Measurements from ENCODE around the gene PLEKHM2.
"Not testable (repeated sequence)": the region's sequence is repeated elsewhere in the genome, so short reads cannot be mapped to it uniquely, and the experiment has no call there.

Gene PLEKHM2

DNA sequence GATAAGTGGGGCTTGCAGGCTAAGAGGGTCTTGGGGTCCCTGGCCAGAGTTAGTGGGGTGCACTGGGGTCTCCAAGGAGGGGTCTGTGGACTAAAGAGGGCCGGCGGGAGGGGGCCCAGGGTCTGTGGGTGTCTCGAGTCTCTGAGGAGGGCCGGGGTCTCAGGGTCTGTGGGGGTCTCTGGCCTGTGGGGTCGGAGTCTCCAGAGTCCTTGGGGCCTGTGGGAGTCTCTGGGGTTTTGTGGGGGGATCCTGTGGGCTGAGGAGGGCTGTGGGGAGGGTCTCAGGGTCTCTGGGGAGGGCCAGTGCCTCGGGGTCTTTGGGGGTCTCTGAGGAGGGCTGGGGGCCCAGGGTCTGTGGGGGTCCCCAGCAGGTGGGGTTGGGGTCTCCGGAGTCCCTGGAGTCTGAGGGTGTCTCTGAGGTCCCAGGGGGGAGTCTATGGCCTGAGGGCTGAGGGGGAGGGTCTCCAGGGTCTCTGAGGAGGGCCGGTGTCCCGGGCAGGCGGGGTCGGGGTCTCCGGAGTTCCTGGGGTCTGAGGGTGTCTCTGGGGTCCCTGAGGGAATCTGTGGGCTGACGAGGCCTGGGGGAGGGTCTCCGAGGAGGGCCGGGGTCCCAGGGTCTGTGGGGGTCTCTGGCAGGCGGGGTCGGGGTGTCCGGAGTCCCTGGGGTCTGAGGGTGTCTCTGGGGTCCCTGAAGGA lies 628 bp upstream of the PLEKHM2 start:
- TF ChIP-seq POLR2A (IDR thresholded peaks at IDR 0.05; ENCODE audit: low read depth, low read length), result no peak
- DNase-seq (ENCODE audit: insufficient read length, low spot score) (no peak), FAIRE-seq (no peak)

DNA sequence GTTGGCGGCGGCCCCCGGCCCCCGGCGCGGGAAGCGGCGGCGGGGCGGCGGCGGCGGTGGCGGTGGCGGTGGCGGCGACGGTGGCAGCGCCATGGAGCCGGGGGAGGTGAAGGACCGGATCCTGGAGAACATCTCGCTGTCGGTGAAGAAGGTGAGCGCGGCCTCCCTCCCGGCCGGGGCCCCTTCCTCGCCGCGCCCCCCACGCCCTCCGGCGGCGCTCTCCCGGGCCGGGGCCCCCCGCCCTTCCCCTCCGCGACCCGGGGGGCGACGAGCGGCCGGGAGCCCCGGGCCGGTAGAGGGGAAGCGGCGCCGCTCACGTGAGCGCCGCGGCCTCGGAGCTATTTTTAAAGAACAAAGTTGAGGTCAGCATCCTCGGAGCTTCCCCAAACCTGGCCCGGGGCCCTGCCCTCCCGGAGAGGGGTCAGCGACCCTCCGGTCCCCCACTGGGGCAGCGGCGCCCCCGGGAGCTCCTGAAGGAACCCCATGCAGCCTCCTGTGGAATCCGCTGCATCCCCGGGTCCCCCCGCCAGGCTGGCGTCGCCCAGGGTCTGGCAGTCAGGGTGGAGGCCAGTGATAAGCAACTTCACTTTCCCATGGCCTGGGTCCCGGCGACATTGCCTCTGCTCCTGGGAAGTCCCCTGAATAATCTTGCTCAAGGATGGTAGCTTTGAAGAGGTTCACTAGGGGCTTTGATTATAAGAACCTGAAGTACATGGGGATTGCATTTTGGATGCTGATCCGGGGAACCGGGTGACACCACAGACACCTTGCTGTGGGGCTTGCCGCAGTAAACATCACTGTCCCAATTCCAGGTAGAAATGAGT lies 560 bp downstream of the PLEKHM2 start:
- peak; percentile 52 for DNase-seq (ENCODE audit: insufficient read length, low spot score)
- no peak for TF ChIP-seq POLR2A (IDR thresholded peaks at IDR 0.05; ENCODE audit: low read depth, low read length)
- no peak for FAIRE-seq

DNA sequence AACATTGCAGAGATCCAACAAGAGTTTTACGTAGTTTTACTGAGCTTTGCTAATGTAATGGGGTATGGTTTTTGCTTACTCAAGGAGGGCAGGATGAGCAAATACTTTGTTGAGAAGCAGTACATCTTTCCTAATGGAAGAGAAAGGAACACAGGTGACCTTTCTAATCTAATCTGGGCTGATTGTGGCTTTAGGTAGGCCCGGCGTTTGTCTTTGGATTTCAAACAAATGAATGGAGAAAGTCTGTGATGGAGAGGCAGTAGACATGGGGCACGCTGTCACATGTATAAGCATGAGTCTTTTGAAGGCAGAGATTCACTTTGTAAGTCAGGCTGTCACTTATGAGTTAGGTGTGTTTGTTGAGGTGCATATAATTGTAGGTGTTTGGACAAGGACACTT lies 1.7 kb downstream of the PLEKHM2 start:
- TF ChIP-seq POLR2A (IDR thresholded peaks at IDR 0.05; ENCODE audit: low read depth, low read length), result no peak
- DNase-seq (ENCODE audit: insufficient read length, low spot score) (no peak), FAIRE-seq (no peak)

DNA sequence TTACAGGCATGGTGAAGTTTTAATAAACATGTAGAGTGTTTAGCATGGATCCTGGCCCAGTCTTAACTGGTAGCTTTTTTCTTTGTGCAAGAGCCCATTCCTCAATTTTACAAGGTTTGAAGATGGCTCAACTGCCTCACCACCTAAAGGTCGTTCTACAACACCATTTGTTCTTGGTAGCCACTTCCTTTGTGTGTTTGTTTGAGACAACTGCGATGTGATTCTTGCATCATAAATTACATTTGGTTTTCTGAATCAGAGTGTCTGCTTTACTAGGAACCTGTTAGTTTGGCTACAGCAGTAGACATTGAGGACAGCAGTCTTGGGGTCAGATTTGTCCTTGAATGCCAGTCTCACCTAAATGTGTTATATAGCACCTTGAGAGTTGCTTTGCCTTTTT lies 3.3 kb downstream of the PLEKHM2 start:
- no peak for DNase-seq (ENCODE audit: insufficient read length, low spot score)
- TF ChIP-seq POLR2A (IDR thresholded peaks at IDR 0.05; ENCODE audit: low read depth, low read length), result no peak
- no peak for FAIRE-seq

DNA sequence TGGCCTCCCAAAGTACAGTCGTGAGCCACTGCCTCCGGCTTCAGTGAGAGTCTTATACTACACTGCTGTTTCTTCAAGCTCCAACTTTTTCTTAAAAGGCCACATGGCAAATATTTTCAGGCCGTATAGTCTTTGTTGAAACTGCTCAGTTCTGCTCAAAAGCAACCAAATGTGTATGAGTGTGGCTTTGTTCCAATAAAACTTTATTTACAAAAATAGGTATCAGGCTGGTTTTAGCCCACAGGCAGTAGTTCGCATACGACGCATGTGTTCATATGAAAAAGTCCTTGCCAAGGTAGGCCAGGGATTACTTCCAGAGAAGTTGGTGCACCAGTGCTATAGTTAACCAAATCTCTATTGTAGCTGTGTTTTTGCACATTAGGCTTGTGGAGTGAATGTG lies 6.2 kb downstream of the PLEKHM2 start:
- no peak for DNase-seq (ENCODE audit: insufficient read length, low spot score)
- TF ChIP-seq POLR2A (IDR thresholded peaks at IDR 0.05; ENCODE audit: low read depth, low read length), result no peak
- no peak for FAIRE-seq

DNA sequence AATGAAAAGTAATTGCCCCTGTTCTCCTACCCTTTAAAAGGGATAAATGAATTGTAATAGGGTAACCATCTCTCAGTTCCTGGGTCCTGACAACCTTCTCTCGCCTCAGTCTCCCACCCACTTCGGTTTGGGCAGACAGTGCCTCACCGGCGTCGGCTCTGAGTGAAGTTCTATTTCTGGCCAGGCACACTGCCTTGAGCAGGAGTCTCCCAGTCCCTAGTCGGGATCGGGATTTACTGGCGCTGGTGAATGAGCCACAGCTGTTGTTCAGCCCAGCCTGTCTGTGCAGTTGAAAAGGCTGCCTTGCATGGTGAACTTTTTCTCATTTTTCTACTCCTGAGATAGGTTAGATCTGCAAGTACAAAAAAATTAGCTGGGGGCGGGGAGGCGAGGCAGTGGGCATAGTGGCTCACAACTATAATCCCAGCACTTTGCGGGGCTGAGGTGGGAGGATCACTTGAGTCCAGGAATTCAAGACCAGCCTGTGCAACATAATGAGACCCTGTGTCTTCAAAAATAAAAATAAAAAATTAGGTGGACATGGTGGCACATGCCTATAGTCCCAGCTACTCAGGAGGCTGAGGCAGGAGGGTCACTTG lies 7.4 kb downstream of the PLEKHM2 start:
- no peak for FAIRE-seq
- no peak for TF ChIP-seq POLR2A (IDR thresholded peaks at IDR 0.05; ENCODE audit: low read depth, low read length)

DNA sequence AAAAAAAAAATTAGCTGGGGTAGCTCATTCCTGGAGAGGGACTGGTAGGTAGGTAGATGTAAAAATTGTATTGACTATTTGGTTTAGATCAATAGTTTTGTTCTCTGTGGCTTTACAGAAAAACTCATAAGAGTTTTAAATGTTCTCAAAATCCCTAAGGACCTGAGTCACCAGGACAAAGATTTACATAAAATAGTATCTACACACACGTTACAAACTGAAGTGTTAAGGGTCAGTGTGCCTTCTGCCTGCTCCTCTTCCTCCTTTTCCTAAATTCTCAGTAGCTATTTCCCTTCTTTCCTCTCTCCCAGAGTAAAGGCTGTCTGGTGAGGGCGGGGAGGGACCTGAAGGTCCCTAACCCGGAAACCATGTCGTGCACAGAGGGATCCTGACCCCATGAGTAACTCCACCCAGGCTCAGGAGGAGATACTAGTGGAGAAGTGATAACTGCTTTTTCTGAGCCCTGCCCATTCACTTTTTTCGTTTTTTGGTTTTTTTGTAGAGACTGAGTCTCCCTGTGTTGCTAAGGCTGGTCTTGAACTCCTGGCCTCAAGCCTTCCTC lies 8.1 kb downstream of the PLEKHM2 start:
- FAIRE-seq (no peak), DNase-seq (ENCODE audit: insufficient read length, low spot score) (no peak)
- no peak for TF ChIP-seq POLR2A (IDR thresholded peaks at IDR 0.05; ENCODE audit: low read depth, low read length)

More for the DNA sequence above, 7.4 kb downstream of the PLEKHM2 start:
- DNase-seq (ENCODE audit: insufficient read length, low spot score), result no peak

DNA sequence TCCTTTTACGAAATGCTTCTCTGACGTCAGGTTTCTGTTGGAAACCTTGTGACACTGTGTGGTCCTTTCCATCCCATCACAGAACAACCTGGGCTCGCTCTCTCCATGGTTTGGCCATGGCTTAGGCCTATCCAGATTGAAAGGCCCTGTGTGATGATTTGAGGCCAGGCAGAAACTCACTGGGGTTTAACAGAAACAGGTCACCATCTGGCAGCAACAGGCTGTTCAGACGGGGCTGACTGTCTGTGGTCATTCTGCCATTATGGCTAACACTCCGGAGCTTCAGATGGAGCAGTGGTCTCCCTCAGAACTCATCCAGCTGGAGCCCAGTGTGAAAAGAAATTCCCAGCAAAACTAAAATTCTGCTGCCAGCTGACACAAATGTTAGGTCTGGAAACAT lies 9.3 kb downstream of the PLEKHM2 start:
- TF ChIP-seq POLR2A (IDR thresholded peaks at IDR 0.05; ENCODE audit: low read depth, low read length), result no peak
- DNase-seq (ENCODE audit: insufficient read length, low spot score) (no peak), FAIRE-seq (no peak)

DNA sequence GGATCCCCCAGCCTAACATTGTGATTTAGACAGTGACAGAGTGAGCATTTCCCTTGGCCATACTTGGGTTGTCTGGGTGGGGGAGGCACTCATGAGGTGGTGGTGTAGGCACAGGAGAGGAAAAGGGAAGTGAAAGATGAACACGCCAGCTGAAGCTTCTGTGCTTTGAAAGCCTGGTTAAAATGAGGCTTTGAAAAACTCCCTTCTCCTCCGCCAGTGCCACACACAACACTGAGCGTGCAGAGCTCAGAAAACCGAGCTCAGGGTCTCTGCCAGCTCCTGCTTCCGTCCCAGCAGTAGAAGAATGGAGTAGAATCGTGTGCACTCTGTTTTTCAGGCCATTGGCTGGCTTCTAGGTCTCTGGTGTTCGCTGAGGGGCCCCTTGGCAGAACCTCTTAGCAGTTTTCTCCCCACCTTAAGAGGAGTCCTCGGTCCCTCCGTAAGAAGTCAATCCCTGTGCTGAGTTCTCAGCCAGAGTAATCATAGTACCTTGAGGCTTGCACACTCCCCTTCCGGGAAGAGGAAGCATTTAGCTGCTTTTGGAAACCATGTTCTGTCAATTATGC lies 12.9 kb downstream of the PLEKHM2 start:
- FAIRE-seq, result no peak
- no peak for TF ChIP-seq POLR2A (IDR thresholded peaks at IDR 0.05; ENCODE audit: low read depth, low read length)
- no peak for DNase-seq (ENCODE audit: insufficient read length, low spot score)

DNA sequence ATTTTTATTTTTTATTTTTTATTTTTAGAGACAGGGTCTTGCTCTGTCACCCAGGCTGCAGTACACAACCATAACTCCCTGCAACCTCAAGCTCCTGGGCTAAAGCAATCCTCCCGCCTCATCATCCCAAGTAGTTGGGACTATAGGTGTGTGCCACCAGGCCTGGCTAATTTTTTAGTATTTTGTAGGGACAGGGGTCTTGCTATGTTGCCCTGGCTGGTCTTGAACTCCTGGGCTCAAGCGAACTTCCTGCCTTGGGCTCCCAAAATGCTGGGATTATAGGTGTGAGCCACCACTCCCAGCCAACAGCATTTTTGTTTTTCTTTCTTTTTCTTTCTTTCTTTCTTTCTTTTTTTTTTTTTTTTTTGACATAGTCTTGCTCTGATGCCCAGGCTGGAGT lies 14.1 kb downstream of the PLEKHM2 start:
- no peak for DNase-seq (ENCODE audit: insufficient read length, low spot score)
- TF ChIP-seq POLR2A (IDR thresholded peaks at IDR 0.05; ENCODE audit: low read depth, low read length), result no peak
- no peak for FAIRE-seq

DNA sequence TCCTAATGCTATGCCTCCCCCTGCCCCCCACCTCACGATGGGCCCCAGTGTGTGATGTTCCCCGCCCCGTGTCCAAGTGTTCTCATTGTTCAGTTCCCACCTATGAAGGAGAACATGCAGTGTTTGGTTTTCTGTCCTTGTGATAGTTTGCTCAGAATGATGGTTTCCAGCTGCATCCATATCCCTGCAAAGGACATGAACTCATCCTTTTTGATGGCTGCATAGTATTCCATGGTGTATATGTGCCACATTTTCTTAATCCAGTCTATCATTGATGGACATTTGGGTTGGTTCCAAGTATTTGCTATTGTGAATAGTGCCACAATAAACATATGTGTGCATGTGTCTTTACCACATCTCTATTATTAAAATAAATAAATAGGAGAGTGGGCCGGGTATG lies 15.2 kb downstream of the PLEKHM2 start:
- FAIRE-seq; DNase-seq (ENCODE audit: insufficient read length, low spot score): not testable (repeated sequence)

DNA sequence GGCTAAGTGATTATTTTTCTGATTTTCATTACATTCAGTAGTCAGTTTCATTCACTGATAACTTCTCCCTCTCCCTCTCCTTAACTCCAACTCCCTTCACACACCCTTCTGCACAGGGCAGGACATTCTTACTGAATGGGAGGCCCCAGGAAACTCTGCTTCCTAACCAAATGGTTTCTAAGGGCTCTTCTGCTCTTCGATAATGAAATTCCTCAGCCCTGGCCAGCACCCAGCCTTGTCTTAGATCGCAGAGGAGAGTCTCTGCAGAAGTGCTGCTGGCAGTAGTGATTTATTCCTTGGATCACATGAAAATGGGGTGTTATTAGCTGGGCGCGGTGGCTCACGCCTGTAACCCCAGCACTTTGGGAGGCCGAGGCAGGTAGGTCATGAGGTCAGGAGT lies 16.4 kb downstream of the PLEKHM2 start:
- FAIRE-seq, result no peak
- no peak for DNase-seq (ENCODE audit: insufficient read length, low spot score)
- TF ChIP-seq POLR2A (IDR thresholded peaks at IDR 0.05; ENCODE audit: low read depth, low read length), result no peak

DNA sequence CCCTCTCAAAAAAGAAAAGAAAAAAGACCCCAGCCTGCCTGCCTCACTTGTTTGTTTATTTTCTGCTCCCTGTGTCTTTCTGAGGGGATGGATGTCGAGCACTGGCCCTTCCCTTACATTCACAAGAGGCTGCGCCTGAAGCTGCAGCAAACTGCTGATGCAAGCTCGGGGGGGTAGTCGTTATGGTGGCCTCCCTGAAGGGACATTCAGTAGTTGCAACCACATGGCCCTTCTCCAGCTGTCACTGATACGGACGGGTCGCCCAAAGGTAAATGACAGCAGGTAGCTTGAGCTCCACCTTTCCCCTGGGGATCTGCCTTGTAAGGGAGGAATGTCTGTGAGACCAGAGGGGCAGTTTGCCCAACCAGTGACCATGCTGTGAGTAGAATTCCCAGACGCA lies 17.7 kb downstream of the PLEKHM2 start:
- FAIRE-seq (no peak), DNase-seq (ENCODE audit: insufficient read length, low spot score) (no peak)
- TF ChIP-seq POLR2A (IDR thresholded peaks at IDR 0.05; ENCODE audit: low read depth, low read length), result no peak
